HG02588 (cell line): ENCODE results near the gene C12orf54.
A peak's percentile ranks its signal among the peaks of the same experiment; 100 is the strongest.
"Not testable (repeated sequence)": the region's sequence is repeated elsewhere in the genome, so short reads cannot be mapped to it uniquely, and the experiment has no call there.

ENCODE experiments used
- ATAC-seq: cut with Tn5 transposase; IDR thresholded peaks from one replicate; pipeline ENCODE4 v1.9.1; 2021; ENCODE audit warnings: mild to moderate bottlenecking, moderate library complexity; ENCODE audit not compliant: unreplicated experiment

The C12orf54 gene

DNA sequence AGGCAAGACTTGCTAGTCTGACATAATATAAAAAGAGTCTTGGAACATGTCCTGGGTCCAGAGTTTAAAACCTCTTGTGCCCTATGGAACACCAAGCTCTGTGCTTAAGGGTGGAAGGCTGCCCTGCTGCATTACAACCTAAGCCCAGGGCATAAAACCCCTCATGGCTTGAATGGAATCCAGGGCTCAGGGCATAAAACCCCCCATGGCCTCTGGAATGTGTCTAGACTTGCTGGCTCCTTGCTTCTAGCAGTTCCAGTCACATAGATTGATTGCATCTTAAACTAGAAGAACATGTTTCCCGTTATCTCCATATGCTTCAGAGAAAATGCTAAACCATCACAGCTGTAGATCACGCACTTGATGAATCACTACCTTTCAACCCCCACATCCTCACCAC is 24.5 kb downstream of the C12orf54 start:
- ATAC-seq, result not testable (repeated sequence)

DNA sequence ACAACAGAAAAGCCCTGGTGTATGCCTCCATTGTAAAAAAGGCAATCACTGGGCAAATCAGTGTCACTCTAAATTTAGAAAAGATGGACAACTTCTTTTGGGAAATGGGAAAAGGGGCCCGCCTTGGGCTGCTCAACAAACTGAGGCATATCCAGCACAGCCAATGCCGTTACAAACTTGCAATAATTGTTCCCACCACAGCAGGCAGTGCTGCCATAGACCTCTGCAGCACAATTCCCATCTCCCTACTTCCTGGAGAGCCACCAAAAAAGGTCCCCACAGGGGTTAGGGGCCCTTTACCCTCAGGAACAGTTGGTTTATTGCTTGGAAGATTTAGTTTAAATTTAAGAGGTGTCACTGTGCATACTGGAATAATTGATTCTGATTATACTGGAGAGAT is 26.7 kb downstream of the C12orf54 start:
- ATAC-seq, result no peak

DNA sequence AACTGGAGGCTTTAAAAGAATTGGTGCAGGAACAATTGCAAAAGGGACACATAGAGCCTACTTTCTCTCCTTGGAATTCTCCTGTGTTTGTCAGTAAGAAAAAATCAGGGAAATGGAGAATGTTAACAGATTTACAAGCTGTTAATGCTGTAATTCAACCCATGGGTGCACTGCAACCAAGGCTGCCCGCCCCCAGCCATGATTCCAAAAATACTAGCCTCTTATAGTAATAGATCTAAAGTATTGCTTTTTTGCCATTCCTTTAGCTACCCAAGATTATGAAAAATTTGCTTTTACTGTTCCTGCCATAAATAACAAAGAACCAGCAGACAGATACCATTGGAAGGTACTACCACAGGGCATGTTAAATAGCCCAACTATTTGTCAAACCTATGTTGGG is 27.8 kb downstream of the C12orf54 start:
- ATAC-seq, result no peak

DNA sequence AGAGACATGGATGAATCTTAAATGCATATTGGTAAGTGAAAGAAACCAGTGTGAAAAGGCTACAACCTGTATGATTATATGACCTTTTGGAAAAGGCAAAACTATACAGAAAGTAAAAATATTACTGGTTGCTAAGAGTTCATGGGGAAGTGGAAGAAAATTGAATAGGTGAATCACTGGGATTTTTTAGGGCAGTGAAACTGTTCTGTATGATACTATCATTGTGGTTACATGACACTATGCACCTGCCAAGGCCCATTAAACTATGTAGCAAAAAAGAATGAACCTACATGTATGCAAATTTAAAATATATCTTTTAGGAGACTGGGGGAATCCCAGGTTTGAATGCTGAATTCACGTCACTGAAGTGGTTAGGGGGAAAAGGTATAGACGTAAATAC is 30.6 kb downstream of the C12orf54 start:
- ATAC-seq, result peak; percentile 82

DNA sequence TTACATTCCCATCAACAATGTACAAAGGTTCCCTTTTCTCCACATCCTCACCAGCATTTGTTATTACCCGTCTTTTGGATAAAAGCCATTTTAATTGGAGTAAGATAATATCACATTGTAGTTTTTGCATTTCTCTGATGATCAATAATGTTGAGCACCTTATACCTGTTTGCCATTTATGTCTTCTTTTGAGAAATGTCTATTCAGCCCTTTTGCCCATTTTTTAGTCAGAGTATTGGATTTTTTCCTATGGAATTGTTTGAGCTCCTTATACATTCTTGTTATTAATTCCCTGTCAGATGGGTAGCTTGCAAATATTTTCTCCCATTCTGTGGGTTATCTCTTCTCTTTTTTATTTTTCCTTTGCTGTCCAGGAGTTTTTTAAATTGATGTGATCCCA is 32.4 kb downstream of the C12orf54 start:
- ATAC-seq, result no peak

DNA sequence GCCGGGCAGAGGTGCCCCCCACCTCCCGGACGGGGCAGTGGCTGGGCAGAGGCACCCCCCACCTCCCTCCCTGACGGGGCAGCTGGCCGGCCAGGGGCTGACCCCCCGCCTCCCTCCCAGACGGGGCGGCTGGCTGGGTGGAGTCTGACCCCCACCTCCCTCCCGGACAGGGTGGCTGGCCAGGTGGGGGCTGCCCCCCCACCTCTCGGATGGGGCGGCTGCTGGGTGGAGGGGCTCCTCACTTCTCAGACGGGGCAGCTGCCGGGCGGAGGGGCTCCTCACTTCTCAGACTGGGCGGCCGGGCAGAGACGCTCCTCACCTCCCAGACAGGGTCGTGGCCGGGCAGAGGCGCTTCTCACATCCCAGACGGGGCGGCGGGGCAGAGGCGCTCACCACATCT is 38.1 kb downstream of the C12orf54 start:
- ATAC-seq, result not testable (repeated sequence)

DNA sequence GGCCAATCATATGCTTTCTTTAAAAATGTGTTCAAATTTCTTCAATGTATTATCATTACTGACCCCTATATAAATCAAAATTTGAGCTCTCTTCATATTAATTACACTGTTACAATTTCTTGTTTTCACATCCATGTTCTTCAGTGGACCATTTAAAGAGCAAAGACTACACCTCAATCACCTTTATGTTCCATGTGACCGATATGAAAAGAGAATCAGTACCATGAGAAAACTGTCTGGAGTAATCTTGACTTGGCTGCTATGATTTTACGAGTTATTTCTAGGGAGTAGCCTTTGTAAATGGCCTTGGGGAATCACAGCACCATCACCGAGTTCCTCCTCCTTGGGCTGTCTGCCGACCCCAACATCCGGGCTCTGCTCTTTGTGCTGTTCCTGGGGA is 43.0 kb downstream of the C12orf54 start, which contains the start of gene OR8S1:
OR8S1 (plus strand) TSS at position 301 of the 400 bp plus-strand sequence; CDS start at position 301, 0 bp downstream.
- no peak for ATAC-seq

DNA sequence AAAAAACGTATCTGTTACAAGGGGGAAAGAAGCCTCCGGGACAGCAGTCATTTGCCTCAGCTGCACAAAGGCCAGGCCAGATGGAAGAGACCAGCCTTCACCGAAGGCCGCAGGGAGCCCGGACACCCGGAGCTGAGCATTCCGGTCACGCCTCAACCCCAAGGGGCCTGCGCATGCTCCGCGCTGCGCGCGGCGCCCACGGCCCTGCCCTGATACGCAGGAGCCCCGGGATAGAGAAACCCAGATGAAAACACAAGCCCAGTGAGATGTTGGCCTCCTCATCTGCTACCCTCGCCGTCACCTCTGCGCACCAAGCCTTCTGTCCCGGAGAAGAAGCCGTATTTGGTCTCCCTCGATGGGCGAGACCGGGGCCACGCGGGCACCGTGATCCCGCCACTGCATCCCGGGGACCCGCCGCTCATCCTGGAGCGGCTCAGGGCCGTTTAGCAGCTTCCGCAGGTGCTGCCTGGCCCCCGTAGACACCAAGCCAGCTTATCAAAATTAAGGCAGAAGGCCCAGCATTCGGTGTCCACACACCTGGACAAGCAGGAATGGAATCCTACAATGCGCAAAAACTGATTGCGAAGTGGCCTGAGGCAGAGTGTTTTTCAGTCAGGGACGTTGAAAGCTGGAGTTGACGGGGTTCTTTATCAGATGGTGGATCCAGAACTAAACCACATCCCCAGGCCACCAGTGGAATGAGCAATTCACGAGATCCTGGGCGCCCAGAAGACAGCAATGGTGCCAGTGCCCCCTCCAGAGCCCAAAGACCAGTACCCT is 45.8 kb downstream of the C12orf54 start:
- ATAC-seq, result no peak

DNA sequence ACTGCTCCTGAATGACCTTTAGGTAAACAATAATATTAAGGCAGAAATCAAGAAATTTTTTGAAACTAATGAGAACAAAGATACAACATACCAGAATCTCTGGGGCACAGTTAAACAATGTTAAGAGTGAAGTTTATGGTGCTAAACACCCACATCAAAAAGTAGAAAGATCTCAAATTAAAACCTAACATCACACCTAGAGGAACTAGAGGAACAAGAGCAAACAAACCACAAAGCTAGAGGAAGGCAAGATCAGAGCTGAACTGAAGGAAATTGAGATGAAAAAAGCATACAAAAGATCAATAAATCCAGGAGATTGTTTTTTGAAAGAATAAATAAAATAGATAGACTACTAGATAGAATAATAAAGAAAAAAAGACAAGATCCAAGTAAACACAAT is 50.3 kb downstream of the C12orf54 start:
- no peak for ATAC-seq

DNA sequence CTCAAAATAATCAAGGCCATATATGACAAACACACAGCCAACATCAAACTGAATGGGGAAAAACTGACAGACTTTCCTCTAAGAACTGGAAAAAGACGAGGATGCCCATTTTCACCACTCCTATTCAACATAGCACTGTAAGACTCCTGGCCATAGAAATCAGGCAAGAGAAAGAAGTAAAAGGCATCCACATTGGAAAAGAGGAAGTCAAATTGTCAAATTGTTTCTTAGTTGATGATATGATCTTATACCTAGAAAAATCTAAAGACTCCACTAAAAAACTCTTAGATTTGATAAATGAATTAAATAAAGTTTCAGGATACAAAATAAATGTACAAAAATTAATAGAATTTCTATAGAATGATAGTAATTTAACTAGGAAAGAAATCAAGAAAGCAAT is 54.3 kb downstream of the C12orf54 start:
- ATAC-seq, result no peak

DNA sequence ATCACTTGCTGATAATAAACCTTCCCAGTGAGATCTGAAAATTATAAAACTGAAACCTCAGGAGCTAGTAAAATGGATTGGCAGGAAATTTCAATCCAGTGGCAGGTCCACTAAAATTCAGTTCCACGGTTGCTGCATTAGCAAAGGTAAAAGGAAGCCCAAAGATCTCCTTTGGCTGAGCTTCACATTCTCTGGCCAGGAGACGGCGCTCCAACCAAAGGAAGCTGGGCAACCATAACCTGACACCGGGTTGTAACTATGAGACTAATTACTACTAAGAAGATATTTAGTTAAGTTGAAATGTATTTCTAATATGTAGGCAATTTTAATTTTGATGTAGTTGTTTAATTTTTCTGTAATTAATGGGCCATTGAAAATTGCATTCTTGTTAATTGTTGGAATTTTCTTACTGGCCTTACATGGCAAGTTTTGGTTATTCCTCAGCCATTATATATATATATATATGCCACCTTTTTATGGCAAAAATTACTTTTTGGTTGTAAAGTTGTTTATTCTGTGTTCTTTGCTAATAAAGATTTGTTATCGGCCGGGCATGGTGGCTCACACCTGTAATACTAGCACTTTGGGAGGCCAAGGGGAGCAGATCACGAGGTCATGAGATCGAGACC is 60.1 kb downstream of the C12orf54 start:
- no peak for ATAC-seq

DNA sequence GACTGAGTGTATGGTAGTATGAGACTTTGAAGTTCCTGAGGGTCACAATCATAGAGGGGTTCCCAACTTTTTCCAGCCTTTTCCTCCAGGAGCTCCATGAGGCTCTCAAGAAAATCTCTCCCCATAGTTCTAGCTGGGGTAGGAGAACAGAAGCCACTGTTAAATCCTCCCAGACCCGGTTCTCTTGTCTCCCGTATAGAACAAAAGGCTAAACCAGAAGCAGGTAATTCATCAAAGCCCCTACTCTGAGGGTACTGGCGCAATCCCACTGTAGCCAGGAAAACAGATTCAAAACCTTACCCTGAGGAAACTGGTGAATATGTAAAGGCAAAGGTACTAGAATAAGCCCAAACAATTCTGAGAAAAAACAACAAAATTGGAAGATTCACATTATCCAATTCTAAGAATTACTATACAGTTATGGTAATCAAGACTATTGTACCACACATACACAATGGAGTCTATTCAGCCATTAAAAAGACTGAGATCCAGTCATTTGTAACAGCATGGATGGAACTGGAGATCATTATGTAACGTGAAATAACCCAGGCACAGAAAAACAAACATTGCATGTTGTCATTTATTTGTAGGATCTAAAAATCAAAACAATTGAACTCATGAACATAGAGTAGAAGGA is 63.7 kb downstream of the C12orf54 start:
- no peak for ATAC-seq
